HG03565 (cell line): ENCODE results near the gene DNAJC6.

ENCODE experiments used
- ATAC-seq: cut with Tn5 transposase; IDR thresholded peaks from one replicate; pipeline ENCODE4 v1.9.1; 2021; ENCODE audit warnings: mild to moderate bottlenecking, moderate library complexity; ENCODE audit not compliant: unreplicated experiment

The DNAJC6 gene

DNA sequence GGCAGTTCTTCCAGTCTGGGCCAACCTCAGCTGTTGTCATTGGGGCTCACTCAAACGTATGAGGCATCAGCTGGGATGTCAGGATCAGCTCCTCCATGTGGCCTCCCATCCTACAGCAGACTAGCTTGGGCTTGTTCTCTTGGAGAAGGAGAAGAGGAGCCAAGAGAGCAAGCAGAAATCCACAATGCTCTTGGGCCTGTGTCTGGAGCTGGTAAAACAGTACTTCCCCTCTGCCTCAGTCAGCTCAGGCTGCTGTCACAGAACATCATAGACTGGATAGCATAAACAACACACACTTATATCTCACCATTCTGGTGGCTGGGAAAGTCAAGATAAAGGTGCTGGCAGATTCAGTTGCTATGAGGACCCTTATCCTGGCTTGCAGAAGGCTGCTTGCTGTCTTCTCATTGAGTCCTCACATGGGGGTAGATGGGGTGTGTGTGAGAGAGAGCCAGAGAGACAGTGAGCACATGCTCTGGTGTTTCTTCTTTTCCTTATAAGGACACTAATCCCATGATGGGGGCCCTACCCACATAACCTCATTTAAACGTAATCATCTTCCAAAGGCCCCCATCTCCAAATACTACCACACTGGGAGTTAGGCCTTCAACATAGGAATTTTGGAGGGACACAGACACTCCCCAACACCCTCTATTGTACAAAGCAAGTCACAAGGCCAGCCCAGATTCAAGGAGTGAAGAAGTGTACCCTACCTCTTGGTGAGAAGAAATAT lies 16.3 kb upstream of the DNAJC6 start:
- ATAC-seq: no peak

DNA sequence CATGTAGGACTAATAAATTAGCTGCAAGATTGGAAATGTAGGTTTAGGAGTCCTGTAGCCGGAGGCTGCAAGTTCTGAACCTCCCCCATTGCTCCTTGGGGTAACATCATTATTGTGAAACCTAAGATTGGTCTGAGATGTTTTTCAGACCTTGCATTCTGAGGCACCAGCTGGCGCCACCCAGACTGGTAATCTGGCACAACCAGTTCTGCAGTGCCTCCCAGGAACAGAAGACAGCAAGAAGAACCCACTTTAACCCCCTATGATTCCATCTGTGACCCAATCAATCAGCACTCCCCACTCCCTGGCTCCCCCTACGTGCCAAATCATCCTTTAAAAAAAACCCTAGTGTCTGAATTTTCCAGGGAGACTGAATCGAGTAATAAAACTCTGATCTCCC lies 11.6 kb upstream of the DNAJC6 start:
- no peak for ATAC-seq

DNA sequence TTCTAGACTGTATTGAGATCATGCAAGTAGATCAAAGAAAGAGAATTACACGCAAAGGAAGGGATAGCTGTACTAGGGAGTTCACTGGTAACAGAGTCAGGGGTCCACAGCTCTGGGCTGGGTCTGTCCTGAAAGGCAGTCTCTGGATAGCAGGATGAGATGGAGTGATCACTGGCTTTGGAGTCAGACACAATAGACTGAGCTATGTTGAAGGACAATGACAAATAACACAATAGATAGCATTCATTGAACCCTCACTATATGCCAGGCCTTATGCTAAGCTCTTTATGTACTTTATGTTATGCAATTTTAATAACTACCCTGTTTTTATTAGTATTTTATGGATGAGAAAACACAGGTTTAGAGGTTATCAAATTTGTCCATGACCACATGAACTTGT lies 10.0 kb upstream of the DNAJC6 start:
- no peak for ATAC-seq

DNA sequence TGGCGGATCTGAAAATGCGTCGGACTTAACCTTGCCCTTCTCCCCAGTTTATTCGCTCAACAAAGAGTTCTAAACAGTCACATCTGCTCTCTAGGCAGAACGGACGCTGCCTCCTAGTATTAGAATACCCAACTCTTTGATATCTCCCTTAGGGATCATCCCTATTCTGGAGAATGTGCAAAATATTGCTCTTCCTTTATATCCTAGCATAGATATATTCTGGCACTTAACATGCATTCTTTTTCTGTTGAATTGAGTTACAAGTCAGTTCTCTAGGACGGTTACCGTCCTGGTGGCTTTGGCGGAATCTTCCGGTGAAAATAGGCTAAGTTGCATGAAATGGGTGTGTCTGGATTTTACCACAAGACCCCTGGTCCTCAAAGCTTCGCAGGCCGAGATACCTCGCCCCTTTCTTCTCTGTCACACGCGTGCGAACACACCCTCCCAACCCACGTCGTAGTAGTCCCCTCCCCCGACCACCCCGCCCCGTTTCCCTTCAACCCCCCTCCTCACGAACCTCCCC lies 501 bp upstream of the DNAJC6 start:
- ATAC-seq: no peak

DNA sequence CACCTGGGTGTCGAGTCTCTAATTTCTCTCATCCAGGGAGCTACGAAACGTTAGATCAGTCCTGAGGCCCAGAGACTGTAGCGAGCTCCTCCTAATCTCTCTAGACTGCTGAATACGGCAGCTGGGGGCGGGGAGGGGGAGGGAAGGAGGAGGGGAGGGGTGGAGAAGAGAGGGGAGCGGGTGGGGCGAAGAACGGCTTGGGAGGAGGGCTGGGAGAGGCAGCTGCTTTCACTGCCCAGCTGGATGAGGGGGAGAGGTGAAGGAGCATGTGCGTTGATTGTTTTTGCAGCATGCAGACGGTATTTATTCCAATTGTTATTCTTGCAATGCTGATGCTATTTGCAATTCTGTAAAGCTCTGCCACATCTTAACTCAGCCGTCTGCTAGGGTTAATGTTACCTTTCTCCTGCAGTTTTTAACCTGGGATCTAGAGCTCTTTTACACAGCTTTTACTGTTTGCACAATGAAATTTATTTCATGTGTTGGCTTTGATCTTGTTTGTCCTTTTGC lies 790 bp downstream of the DNAJC6 start:
- ATAC-seq: no peak

DNA sequence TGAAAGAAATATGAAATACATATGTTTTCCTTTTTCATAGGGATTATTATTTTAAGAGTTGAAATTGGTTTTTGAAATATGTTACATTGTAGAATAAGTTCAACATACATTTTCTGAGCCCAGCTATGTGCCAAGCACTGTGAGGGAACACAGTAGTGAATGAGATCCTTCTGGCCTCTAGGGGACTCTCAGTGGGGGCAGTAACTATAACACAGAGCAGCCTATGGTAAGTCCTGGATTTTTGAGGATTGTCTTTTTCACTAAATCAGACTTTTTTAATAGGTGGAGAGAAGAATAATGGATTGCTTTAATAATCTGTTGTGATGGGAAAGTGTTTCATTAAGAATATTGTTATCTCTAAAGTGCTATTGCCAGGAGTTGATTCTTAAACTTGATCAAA lies 2.4 kb downstream of the DNAJC6 start:
- no peak for ATAC-seq

DNA sequence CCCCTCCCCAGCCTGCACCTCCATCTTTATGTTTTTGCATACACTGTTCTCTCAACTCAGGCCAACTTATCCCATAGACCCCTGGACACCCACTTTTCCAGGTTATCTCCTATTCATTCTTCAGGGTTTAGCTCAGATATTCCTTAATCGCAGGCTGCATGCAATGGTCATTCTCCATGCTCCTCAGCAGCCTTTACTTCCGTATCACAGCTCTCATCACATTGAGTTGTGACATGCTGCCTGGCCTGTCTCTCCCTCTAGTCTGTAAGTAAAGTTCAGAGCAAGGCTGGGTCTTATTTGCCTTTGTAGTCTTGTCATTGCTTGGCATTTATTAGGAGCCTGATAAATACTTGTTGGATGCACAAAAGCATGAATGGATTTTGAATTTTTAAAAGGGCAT lies 6.9 kb downstream of the DNAJC6 start:
- ATAC-seq: no peak

DNA sequence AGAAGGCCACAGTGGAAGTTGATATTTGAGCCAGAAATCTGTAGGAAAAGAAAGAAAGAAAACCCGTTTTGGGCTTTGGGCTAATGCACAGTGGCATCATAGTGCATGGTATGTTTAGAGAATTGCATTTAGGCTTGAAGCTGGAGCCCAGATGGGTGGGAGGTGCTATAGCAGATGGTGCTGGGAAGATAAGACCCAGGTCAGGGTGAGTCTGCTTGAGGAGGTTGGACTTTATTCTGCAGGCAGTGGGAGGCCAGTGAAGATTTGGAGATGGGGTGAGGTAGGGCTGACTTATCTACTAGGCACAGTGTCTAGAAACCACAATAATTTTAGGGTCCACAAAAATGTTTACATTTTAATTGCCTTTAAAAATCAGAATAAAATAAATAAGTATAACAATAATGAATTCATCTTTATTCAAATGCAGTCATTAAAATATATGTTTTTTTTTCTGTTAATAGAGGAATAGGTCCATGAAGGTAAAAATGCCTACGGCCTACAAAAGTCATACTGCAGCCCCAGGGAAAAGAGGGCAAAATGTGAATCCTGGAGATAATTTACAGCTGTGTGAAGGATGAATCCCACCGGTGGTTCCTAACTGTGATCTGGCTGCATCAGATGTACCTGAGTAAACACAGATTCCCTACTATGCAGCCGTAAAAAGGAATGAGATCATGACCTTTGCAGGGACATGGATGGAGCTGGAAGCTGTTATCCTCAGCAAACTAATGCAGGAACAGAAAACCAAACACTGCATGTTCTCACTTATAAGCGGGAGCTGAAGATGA lies 8.7 kb downstream of the DNAJC6 start:
- no peak for ATAC-seq

DNA sequence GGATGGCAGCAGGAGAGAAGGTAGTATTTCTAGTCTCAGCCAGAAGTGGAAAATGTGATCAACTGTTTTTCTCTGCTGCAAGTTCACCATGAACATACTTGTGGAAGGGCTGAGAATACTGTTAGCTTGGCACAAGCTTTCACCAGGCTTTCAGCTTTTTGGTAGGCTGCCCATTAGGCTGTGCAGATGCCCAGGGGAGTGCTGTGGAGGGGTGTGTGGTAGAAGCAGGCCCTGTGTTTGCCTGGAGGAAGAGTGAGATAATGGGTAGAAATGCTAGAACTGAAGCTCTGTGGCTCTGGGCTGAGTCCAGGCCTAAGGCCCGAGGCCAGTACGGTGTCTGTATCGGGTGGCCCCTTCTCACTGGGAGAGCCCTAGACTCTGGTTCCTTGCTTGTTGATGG lies 9.8 kb downstream of the DNAJC6 start:
- ATAC-seq: no peak

DNA sequence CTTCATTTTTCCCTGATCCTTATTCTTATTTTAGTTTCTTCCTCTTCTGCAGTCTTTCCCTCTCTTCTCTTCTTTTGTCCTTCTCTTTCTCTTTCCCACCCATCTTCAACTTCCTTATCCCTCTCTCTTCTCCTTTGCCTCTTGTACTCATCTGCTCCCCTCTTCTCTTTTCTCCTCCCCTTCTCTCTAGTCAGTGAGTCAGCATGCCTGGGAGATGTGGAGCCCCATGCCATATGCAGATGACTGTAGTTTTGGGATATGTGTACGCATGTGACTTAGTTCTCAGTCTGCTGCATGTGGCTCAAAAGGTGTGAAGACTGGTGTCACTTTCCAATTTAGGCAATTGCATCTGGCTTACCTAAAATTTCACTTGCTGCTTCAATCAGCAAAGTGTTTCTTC lies 10.4 kb downstream of the DNAJC6 start:
- ATAC-seq: no peak

DNA sequence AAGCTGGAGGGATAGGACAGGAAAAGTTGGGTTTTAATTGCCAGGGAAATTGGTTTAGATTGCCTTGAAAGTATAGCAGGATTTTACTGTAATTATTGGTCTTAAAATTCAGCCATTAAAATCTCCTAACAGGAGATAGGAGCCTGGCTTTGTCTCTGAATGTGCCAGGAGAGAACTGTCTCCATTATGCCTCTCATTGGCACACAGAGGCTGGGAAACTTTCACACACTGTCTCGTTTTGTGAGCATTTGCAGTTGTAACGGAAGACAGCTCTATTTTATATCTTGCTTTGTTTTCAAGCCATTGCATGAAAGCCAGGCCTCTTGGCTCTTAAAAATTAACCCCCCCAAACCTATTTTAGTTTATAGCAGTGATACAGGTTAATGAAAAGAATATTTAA lies 12.5 kb downstream of the DNAJC6 start:
- ATAC-seq: no peak

DNA sequence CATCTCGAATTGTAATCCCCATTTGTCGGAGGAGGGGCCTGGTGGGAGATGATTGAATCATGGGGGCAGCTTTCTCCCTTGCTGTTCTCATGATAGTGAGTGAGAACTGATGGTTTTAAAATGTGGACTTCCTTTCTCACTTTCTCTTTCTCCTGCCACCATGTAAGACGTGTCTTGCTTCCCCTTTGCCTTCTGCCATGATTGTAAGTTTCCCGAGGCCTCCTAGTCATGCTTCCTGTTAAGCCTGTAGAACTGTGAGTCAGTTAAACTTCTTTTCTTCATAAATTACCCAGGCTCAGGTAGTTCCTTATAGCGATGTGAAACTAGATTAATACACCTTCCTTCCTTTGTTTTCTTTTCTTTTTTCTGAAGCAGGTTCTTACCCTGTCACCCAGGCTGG lies 13.9 kb downstream of the DNAJC6 start:
- ATAC-seq: no peak

DNA sequence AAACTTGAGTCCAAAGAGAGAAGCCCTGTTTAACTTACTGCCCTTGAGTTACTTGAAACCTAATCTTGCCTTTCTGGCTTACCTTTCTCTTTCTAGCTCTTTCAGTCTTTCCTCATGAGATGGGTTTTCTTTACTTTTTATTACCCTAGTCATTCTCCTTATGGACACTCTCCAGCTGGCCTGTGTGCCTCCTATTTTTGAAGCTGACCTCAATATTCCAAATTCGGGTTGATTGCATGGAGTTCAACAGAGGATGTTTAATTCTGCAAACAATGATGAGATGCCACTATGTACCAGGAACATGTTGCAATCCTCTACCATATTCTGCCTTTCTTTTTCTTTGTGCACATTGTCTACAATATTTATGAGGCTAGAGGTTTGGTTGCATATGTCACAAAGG lies 20.7 kb downstream of the DNAJC6 start:
- ATAC-seq: no peak

DNA sequence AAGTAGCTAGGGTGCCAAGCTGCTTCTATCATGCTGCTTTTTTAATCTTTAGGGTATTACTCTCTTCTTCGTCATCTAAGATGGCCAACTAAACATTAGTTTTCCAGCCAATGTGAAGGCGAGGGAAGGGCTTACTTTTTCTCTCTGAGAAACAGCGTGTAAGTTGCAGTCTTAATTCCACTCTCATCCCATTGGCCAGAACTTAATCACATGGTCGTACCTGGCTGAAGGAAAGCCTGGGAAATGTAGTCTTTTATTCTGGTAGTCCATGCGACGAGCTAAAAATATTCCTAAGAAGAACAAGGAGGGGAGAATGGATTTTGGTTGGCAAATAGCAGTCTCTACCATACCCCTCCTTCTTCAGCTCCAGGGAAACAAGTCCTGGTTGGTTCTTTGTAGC lies 21.5 kb downstream of the DNAJC6 start:
- ATAC-seq: no peak

DNA sequence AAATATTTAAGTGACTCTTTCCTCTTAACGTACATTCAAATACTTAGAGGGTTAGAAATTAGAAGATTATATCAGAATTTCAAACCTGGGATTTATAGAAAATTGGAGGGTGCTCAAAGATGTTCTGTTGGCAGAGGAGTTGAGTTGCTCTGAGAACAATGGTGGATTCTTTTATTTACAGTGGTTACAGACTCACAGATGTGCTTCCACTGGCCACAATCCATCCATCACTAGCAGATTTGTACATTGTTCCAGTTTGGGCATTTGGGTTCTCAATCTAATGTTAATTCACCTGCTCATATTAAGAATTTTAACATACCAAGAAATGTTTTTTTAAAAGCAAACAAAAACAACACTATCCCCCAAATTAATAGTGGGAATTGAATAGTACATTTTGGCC lies 23.5 kb downstream of the DNAJC6 start:
- no peak for ATAC-seq

DNA sequence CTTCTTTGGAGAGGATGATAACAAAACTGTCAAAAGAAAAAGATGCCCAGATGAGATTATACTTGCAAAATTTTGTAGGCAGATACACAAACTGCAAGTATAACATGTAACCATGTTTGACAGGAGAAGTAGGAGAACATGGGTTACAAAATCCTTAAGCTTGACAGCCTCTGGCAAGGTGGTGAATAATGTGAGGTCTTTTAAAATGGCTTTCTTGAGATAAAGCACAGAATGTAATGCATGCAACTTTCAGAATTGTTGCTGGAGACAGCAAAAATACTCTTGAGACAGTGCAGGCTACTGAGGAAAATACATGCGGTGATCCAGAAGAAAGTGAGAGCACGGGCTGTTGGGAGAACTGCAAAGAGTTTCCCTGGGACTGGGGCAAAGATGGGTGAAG lies 24.7 kb downstream of the DNAJC6 start:
- no peak for ATAC-seq

DNA sequence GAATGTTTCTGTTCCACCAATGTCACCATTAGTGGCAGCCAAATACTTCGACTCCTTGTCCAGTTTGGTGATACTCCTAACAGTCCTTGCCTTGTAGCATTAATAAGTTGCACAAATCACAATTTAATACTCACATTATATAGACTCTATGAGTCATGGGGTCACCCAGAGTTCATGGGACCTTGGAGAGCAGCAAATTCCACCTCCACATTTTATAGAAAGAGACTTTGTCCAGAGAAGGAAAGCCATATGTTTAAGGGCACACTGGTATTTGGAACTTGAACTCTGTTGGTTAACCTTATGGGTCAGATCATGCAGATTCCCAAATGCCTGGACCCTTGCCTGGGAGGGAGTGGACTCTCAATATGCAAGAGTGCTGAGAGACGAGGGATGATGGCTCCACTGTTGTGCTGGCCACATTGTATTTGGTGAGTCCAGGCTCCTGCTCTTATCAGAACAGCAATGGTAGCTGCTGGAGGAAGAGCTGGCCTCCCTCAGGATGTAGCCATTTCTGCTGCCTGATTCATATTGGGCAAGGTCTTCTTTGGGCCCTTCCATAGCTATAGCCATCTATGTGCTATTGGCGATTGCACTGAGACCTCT lies 30.6 kb downstream of the DNAJC6 start:
- ATAC-seq: no peak

DNA sequence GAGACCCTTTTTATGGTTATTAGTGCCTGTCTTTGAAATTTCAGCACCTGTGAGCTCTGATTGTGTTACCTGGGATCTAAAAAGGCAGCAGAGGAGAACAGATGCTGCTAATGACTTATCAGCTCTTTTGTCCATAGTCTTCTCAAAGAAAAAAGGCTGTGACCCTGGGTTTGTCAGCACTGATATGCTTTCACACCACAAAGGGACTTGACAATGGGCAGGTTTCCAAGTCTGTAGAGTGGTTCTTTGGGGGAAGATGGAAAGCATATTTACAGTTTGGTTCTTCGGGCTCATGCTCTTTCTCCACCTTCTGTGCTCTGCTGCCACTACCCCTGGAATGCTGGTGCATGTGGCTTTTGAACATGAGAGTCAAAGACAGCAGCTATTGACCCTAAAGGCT lies 32.0 kb downstream of the DNAJC6 start:
- no peak for ATAC-seq

DNA sequence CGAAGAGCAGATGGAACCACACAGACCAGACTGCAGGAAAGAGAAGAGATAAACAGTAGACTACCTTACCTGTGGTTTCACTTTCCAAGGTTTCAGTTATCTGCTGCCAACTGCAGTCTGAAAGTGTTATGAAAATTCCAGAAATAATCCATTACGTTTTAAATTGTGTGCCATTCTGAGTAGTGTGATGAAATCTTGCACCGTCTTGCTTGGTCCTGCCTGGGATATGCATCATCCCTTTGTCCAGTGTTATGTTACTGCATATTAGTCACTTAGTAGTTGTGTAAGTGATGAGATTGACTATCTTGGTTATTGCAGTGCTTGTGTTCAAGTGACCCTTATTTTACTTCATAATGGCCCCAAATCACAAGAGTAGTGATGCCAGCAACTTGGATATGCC lies 33.9 kb downstream of the DNAJC6 start:
- no peak for ATAC-seq

DNA sequence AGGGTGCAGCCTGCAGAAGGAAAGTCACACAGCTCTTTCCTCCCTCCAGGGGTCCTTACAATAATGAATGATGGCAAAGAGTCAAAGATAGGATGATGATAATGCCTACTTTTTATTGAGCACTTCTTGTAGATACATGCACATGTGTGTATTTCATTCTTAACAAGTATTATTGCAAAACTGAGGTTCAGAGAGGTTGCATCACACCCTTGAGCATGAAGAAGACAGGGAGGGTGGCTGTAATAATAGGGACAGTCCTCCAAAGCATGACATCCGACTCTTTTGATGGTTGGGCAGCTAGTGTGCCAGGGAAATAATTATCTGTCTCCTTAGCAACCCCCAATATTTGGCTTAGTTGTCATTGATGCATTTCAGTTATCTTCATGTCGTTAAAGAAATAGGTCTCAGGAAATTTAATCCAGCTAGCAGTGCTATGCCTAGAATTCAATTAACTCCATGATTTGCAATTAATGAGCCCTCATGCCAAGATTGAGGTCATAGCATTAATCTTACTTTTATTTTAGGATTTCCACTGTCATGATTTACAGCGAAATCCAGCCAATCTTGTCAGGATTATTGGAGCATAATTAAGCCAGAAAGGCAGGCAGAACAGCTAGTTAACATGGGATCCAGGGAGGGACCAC lies 35.0 kb downstream of the DNAJC6 start:
- ATAC-seq: no peak

DNA sequence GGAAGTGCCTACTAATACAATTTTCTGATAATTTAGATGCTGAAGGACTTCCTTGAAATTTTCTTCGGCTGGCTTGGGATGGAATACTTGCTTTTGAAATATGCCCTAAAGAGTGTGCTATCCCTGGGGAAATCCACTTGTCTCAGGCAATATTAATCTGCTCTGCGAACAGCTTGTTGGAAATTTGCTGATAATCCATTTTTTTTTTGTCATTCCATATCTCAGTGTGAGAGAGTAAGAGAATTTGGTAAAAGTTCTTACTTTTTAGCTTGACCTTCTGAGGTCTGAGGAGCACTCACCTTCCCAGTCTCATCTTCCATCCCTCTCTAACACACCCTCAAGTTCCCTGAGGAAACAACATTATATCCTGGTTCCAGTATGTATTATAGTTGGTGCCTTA lies 36.8 kb downstream of the DNAJC6 start:
- no peak for ATAC-seq
